22Rv1 (cell line): Measurements from ENCODE around the gene DEPDC5.

ENCODE experiments used
- ZFX ChIP-seq: fragments of 450-650 bp; IDR thresholded peaks from 2 replicates; pipeline ENCODE4 v1.6.1; 2017; ENCODE audit warnings: antibody characterized with exemption, borderline replicate concordance
- TF ChIP-seq, protein P1 (sequence below): fragments of 450-650 bp; IDR thresholded peaks from 2 replicates; pipeline ENCODE4 v1.5.1; 2017; ENCODE audit warnings: mild to moderate bottlenecking

- no peak for TF ChIP-seq ZFX
- TF ChIP-seq, protein P1, sequence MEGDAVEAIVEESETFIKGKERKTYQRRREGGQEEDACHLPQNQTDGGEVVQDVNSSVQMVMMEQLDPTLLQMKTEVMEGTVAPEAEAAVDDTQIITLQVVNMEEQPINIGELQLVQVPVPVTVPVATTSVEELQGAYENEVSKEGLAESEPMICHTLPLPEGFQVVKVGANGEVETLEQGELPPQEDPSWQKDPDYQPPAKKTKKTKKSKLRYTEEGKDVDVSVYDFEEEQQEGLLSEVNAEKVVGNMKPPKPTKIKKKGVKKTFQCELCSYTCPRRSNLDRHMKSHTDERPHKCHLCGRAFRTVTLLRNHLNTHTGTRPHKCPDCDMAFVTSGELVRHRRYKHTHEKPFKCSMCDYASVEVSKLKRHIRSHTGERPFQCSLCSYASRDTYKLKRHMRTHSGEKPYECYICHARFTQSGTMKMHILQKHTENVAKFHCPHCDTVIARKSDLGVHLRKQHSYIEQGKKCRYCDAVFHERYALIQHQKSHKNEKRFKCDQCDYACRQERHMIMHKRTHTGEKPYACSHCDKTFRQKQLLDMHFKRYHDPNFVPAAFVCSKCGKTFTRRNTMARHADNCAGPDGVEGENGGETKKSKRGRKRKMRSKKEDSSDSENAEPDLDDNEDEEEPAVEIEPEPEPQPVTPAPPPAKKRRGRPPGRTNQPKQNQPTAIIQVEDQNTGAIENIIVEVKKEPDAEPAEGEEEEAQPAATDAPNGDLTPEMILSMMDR, result no peak
Measured at GRCh38 chr22:31833930-31834329, 80.1 kb downstream of the DEPDC5 start.
